ENCODE data around the gene LRRTM2.
A peak's percentile ranks its signal among the peaks of the same experiment; 100 is the strongest.
"Not testable (repeated sequence)": the region's sequence is repeated elsewhere in the genome, so short reads cannot be mapped to it uniquely, and the experiment has no call there.

The LRRTM2 gene

DNA sequence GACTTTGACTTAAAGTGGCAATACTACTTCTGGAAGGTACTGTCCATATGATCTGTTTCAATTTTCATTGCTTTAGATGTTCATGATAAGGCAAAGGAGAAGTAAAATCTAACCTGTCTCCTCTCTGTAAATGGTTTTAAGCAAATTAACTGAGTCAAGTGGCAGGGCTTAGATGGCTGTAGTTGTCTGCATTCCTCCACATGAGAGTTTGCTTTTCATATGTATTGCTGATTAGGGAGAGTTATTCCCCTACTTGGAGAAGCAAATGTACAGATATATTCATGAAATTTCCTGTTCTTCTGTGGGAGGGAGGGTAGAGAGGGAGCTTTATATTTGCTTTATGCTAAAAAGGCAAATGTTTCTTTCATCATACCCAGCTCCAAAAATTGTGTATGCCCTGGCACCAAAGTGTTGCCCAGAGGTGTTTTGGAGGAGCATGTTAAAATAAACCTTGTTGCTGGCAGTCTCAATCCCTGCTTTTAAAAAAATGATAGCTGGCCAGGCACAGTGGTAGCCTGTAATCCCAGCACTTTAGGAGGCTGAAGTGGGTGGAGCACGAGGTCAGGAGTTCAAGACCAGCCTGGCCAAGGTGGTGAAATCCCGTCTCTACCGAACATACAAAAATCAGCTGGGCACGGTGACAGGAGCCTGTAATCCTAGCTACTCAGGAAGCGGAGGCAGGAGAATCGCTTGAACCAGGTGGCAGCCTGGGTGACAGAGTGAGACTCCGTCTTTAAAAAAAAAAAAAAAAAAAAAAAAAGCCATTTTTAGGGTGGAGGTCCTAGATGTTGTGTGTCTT, 3.5 kb upstream of the LRRTM2 start:
- DNase-seq = no peak

DNA sequence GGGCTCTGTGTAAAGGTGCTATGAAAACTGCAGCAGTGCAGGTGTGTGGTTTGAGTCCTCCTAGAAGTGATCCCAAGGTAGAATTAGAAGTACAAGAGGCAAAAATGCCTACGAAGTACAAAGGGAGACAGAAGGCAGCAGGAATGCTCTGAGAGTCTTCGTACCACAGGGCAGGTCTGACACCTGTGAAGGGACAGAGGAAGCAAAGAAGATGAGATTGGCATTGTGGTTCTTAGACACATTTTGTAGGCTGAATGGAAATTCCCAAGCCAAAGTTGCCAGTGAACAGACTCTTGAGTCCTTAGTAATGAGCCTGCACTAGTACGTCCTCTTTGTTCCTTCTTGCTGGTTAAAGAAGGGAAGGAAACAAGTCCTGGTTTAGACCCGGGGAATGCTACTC, 1.7 kb upstream of the LRRTM2 start:
- DNase-seq = no peak

DNA sequence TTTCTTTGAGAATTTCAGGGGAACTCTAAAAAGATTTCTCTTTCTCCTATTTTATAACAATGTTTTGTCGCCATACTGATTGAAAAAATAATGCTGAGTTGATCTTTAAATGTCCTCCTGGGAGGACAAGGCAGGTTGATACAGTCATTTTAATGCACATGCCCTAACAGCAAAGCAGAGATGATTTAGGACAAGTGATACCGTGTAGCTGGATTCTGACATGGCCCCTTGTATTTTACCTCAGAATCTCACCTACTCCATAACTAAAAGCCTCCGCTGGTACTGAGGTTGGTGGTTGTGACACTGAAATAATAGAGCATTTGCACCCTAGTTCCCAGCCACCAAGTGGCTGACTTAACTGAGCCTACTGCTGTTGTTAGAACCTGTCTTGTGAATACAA, 811 bp upstream of the LRRTM2 start:
- DNase-seq = no peak

DNA sequence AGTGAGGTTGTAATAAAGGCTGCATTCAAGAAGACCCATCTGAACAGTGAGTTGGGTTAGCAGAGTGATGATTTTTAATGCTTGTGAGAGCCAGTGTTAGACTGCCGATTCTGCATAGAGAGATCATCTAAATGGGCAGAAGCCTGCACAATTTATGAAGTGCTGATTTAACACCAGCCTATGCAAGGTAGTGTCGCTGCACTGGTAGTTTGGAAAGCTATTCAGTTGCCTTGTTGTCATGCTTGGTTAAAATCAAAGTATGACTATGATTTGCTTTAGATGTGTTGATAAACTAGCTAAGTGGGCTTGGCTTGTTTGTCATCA, 379 bp upstream of the LRRTM2 start:
- no peak for DNase-seq

DNA sequence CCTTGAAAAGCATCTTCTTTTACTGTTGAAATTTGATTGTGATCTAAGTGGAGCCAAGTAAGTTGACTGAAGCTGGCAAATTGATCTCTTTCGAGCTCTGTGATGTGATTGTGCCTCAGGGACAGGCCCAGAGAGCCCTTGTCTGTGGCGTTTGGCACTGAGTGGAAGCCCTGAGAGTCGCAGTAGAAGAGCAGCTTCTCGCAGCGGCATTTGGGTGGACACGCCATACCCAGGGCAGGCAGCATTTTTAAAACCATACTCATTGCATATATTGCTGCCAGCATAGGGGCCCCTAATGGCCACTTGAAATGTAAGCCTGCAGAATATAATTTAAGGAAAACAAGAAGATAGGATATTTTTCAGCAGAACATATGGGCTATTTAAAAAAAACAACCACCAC, 894 bp downstream of the LRRTM2 start:
- no peak for DNase-seq

DNA sequence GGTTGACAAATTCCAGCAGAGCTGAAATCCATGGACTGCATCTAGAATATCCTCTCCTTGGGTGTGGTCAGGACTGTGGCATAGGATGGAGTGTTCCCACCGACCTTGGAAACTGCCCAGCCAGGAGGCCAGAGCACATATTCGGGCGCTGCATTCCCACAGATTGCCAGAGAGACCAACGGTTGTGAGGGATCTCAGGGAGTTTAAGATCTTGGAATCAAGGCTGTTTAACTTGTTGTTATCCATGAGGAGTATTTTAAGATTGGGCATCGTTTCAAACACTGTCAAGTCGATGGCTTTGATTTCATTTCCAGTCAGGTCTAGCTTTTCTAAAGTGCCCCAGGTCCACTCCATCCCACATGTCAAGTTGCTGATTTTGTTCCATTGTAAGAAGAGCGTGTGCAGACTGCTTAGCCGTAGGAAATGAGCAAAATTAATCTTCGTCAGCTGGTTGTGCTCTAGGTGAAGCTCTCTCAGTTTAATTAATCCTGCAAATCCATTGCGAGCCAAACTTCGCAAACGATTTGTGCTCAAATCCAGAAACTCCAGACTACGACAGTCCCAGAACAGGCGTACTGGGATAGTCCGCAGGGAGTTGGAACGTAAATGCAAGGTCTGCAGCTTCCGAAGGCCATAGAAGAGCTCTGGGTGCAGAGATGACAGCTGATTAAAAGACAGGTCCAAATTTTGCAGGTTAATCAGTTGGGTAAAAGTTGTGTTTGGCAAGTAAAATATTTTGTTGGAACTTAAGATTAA, 1.5 kb downstream of the LRRTM2 start:
- no peak for DNase-seq

DNA sequence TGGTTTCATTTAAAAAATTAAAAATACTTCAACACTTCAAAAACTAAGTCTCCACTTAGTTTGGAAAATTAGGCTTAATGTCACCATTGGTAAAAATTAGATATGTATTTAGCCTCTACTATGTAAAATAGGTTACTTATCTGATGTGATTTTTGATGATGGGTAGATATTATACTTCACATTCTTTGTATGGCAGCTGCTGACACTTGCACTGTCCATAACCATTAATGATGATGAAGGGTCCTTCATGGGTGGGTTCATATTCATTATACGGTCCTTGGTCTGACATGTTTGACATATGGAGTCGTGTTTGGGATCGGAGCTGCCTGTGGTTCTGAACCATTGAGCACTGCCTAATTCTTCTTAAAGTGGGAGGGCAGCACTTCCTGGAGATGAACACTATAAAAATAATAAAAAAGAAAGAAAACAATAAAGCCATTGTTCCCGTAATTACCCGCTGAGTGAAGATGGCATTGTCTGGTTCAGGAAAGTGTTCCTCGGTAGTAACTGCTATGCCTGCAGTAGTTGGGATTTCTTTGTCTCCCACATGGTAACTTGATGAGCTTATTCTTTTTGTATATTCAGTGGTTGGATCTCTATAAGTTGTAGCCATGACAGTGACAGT, 2.2 kb downstream of the LRRTM2 start:
- DNase-seq = no peak

DNA sequence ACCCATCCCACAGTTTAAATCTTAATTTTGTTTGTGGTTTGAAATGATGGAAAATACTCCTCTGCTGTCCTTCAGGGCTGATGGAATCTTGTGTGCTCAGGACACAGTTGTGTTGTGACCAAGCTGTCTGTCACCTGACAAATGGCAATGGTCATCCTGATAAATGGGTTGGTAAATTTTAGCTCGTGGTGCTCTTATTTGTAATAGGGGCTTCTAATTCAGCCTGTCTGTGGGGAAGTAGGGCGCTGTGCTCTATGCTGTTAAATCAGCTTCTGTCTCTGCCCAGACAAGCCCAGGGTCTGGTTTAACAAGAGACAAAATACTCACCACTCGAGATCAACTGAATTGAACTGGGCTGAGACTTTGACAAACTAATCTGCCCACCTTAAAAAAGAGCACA, 4.5 kb downstream of the LRRTM2 start:
- no peak for DNase-seq

DNA sequence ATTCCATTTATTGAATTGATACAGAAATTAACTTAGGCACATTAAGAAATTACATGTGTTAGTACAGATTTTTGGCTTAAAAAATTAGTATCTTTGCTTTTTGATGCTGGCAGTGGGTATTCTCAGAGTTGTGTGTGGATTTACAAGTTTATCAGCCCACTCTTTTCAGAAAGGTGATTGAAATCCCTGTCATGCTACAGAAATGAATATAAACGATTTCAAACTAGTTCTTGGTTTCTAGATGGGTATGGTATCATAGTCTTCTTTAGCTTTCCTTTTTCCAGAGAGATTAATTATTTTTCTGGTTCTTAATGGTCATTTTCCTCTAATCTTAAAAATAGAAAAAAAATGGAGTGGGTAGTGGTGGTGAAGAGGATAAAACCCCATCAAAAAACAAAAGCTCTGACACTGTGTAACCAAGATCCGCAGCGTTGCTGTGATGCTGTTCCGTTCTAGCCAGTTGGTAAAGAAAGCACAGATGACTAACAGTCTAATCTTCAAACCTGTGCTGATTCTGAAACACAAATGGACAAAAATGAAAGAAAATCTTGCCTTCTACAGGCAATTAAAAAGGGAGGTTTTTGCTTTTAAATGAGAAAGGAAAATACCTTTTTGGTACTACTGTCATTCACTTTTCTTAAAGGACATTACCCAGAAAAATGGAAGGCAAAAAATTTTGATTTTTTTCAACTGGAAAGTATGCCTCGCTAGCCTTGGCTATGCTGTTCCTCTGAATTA, 5.2 kb downstream of the LRRTM2 start:
- DNase-seq = no peak

DNA sequence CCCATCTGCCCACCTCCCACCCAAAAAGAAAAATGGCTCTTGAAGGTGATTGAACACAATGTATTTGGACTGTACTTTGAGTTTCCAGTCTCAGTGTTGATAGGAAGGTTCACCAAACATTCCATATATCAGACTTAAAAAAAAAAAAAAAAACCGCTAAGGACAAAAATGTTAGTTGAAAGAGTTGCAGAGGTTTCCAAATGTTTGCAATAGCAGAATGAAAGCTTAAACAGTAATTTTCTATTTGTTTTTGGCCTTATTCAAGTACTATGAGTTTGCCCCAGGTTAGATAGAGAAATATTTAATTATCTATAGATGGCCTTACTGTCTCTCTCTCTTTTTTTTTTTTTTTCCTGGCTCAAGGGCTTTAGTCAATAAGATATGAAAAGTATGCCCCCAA, 6.1 kb downstream of the LRRTM2 start:
- DNase-seq = no peak

DNA sequence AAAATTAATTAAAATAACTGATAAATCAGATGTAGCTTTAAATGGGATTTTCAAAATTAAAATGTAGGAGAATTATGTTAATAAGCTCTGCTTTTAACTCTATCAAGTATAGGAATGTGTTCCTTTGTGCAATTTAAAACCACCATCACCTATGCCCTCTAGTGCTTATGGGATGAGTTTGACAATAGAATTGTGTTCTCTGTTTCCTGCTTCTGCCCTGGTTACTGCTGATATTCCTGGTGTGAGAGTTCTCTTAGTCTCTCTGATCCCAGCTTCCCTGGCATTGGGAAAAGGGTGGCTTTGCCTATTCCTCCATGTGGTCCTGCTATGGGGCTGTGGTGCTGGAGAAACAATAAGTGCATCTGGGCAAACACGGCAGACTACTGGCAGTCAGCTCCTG, 8.1 kb downstream of the LRRTM2 start:
- no peak for DNase-seq

DNA sequence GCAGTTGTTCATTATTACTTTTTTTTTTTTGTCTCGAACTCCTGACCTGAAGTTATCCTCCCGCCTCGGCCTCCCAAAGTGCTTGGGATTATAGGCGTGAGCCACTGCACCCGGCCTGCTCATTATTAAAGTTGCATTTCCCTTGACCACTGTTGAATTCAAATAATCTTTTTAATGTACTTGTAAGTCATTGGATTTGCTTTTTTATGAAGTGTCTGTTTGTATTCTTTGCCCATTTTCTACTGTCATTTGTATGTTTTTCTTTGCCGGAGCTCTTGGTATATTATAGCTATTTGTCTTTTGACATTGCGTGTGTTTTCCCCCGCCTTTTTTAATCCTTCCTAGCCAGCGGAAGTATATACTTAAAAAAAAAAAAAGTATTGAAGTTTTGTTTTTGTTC, 22.0 kb downstream of the LRRTM2 start:
- no peak for DNase-seq

DNA sequence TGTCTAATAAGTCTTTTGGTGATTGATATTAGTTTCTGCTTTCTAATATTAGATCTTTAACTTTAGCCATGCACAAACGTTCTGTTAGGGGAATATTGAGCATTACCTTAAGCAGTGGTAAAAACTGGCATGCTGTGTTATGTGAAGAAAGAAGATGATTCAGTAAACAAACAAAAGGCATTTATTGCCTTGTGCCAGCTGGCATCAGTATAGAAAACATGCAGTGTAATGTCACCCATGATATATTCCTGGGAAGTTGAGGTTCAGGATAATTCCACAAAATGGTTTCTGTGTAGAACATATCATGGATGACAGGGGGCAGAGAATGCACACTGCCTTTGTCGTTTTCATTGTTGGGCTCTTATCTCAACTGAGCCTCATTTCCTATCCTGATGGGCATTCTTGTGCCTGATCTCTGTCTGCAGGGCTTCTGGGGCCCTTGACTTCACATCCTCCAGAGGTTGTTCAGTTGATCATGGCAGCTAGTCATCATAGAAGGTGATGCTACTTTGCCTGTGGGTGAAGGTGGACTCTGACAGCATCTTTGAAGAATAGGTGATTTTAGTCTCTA, 24.2 kb downstream of the LRRTM2 start:
- DNase-seq = no peak

DNA sequence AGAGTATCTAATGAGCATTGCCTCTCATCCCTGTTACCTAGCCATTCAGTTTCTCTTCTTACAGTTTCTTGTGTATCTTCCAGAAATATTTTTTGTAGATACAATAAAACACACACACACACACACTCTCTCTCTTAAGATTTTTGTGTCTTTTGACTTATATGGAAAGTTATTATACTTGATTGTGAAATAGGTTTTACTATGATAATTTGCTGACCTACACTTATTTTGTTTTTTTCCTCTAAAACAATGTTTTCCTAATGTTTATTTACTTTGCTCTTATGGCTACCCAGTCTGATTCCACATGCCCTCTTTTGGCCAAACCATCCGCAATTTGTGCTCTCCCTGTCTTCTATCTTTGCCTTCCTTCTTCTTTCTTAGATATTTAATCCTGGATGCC, 25.3 kb downstream of the LRRTM2 start:
- DNase-seq = no peak

DNA sequence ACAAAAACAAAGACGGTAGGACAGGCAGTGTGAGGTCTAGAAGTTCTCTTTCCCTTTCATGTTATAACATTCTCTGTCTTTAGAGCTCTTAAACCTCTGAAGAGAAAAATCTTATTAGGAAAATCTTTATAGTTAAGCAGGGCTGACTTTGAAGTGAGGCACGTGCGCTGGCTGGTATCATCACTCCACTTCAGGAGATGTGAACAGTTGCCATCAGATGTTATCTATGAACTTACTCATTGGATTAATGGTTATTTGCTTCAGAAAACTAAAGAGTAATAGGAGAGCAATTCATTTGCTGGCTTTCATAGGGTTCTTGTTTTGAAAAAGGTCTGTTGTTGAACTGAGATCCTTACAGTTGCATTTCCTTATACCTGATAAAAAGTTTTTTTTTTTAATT, 25.7 kb downstream of the LRRTM2 start:
- no peak for DNase-seq

DNA sequence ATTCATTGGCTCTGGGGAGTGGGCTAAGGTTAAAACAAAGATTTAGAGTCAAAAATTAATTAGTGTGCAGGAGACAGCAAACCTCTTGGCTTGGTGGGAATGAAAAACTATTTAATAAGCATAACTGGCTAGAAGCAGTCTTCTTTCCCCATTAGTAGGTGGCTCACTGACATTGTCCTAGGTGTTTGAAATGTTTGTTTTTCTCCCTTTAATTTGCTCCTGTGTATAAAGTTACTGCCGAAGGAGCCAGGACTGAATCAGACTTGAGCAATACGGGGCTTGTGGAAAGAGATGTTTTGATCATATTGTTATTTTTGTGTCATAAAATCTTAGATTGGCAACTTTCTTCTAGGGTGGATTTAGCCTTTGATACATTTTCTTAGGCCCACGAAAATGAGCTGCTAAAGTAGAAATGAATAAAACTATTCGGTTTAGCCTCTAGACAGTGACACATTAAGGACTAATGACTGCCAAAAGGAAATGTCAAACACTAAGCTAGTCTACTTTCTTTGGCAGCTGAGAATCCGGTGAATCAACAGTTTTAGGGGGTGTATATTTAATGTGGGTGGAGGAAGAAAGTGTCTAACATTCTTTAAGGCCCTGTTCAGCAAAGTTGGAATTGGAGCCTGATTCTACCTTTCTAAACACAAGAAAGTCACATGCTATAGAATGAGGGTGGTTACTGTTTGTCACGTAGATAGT, 30.2 kb downstream of the LRRTM2 start:
- peak in 1 of 3 donors; percentile 16 for DNase-seq

DNA sequence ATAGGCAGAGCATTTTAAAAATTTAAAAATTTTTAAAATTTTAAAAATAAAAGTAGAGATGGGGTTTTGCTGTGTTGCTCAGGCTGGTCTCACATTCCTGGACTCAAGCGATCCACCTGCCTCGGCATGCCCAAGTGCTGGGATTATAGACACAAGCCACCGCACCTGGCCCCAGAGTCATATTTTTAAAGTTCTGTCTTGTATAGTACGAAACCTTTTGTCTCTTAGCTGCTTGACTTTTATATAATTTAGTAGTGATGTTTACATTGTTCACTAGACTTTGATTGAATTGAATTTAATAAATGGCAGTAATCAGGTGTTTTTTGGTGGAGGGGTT, 31.0 kb downstream of the LRRTM2 start:
- DNase-seq = no peak

DNA sequence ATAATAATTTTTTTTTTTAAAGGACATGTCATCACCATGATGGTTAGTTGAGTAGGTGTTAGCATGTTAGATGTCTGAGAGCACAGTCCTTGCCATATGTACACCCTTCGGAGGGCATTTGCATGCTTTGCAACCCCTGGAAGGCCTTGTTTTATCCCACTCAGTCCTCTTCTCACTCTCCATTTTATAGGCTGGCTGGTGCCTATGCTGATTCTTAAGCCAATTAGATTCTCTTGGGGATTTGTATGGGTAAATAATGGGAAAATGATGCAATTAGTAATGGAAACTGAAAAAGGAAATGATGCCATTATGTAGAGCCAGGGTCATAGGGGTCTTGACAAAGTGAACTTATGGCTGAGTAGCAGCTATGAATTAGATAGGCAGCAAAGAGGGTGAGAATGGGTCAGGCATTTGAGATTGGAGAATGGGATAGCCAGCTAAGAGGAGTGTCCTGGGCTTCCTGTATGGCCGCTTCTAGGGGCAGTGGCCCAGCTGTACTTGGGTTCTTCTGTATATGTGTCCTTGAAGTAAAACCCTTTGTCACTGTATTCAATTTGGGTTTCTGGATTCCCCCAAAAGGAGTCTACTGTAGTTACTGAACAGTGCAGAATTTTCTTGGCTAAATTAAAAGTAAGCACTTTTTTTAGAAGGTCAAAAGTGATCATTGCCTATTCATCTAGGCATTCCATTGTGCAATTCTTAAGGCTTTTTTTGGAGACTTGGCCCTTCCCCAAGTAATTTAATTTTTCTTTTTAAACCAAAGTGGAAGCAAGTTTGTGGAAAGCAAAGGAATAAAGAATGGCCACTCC, 31.6 kb downstream of the LRRTM2 start:
- DNase-seq = peak; percentile 11 to 54 (median 33)

DNA sequence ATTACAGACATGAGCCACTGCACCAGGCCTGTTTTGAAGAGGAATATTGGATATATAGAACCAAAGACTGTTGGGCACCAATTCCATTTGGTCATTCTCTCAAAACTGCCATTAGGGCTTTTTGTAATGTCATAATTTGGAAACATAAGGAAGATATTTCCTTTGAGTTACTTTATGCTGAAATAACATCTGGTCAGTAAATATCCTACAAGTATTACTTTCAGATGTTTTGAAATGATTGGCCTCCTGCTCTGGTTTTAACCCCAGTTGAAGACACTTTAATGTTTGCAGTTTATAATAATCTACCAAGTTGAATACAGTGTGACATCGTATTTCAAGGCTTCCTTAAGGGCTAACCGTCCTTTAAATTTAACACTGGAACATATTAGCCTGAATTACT, 33.6 kb downstream of the LRRTM2 start:
- DNase-seq = no peak

DNA sequence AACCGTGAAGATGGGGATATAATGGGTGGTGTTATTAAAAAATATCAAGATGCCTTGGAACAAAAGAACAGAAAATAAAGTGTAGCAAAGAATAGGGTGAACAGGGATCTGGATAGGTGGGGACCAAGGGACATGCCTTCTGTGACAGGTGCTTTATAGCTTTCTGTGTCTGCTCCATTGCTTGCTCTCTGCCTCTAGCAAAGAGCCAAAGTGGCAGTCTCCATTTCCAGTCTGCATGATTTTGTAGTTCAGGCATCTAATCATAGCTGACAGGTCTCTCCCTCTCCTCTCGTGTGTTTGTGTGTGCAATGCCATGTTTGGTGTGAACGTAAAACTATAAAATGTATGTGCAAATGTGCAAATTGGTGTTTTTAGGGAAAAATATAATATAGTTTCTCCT, 35.0 kb downstream of the LRRTM2 start:
- no peak for DNase-seq

DNA sequence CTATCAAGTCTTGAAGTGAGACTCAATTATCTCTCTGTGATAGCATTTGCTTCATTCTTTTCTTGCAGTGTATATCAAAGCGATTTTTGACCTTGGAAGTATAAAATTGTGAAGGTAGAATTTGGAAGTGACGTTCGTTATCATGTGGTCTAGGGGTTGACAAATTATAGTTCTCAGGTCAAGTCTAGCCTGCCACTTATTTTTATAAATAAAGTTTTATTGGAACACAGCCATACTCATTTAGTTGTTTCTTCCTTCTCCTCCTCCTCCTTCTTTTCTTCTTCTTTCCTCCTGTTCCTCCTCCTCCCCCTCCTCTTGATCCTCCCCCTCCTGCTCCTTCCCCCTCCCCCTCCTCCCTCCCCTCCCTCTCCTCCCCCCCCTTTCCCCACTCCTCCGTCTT, 38.0 kb downstream of the LRRTM2 start:
- no peak for DNase-seq

DNA sequence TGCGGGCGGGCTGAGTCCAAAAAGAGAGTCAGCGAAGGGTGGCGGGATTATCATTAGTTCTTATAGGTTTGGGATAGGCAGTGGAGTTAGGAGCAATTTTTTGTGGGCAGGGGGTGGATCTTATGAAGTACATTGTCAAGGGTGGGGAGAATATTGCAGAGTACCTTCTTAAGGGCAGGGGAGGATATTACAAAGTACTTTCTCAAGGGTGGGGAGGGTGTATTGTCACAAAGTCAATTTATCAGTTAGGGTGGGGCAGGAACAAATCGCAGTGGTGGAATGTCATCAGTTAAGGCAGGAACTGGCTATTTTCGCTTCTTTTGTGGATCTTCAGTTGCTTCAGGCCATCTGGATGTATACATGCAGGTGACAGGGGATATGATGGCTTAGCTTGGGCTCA, 40.3 kb downstream of the LRRTM2 start:
- DNase-seq = not testable (repeated sequence)
